Measurements from ENCODE around the gene GGT6. TPM values are rescaled to one million over a fixed set of nuclear protein-coding genes. Genes with fewer than 3 reads are reported as not detected.

Gene GGT6
- polyA plus RNA-seq, 3 donors = not detected

- H3K9me3 Mint-ChIP-seq = peaks cover 0 to 3% (median 0%) of the 10 kb centered on the region in 7 donors
- H3K4me1 ChIP-seq (ENCODE audit: control insufficient read depth in 1 of 2, insufficient read depth in 2 of 2, low read length in 2 of 2) = peaks cover 7% of the 10 kb centered on the region in 2 donors
- WGBS (ENCODE audit: insufficient coverage) = 100% methylated on average over 1 of the region's 8 CpGs
Observed at GRCh38 chr17:4520894-4521600, 39.3 kb downstream of the GGT6 start.

More at GRCh38 chr17:4520894-4521600, 39.3 kb downstream of the GGT6 start:
- H3K9ac ChIP-seq (ENCODE audit: insufficient read depth, low read length, poor library complexity, severe bottlenecking) = no peak overlapping the region
- no peaks in the 10 kb centered on the region for H3K9me3 ChIP-seq (replicated peaks in 1 of 2; ENCODE audit: control insufficient read depth in 1 of 2, insufficient read depth in 1 of 2, low read length in 2 of 2)
- no peak for DNase-seq
- H2AFZ ChIP-seq (ENCODE audit: insufficient read depth, low read depth, low read length, poor library complexity, severe bottlenecking) = no peak overlapping the region
- no peak overlapping the region for H3K4me2 ChIP-seq (replicated peaks; ENCODE audit: extremely low read depth, low read length, poor library complexity, severe bottlenecking)
- Mint-ChIP-seq H3K27ac (no peak overlapping the region), H3K4me1 (peaks cover 12% of the 10 kb centered on the region), H3K36me3 (no peaks in the 10 kb centered on the region), H3K4me3 (no peak overlapping the region), H3K27me3 (ENCODE audit: low read depth in 3 of 3) (peaks cover 2 to 4% (median 2%) of the 10 kb centered on the region in 3 donors)
- H3K36me3 ChIP-seq (replicated peaks in 1 of 2; ENCODE audit: control insufficient read depth in 1 of 2, insufficient read depth in 2 of 2, low read length in 2 of 2) = no peaks in the 10 kb centered on the region
- no peak overlapping the region for H3K27ac ChIP-seq (ENCODE audit: low read depth in 1 of 2, low read length in 2 of 2)
- no peak overlapping the region for H3K4me3 ChIP-seq (replicated peaks in 1 of 3; ENCODE audit: low read depth in 2 of 3, low read length in 3 of 3)
- H4K20me1 ChIP-seq (ENCODE audit: insufficient read depth, low read length) = no peaks in the 10 kb centered on the region
- no peaks in the 10 kb centered on the region for H3K27me3 ChIP-seq (ENCODE audit: control insufficient read depth in 2 of 2, insufficient read depth in 2 of 2, low read length in 2 of 2)
- H3K79me2 ChIP-seq (ENCODE audit: insufficient read depth, low read length) = no peaks in the 10 kb centered on the region
- no peak for TF ChIP-seq CTCF (IDR thresholded peaks at IDR 0.05)
- intact Hi-C loops (cut with micrococcal nuclease) = no loop called here

Data from CD14-positive monocyte (primary cell).